Neural cell (in vitro differentiated cells): ENCODE data around the gene ABCG2. TPM values are rescaled to one million over a fixed set of nuclear protein-coding genes. Genes with fewer than 3 reads are reported as not detected.

Experiments
- H2AFZ ChIP-seq: fragments of 200-600, 300-800 bp; sonication (generic), shearing (Covaris generic); 2 replicates; pipeline ENCODE4 v1.6.0; 2014; ENCODE audit warnings: low read depth, mild to moderate bottlenecking, antibody characterized with exemption, low read length, moderate library complexity
- H3F3A ChIP-seq: fragments of 200-600 bp; shearing (Covaris generic); 2 replicates; pipeline ENCODE4 v1.6.1; 2016; ENCODE audit warnings: mild to moderate bottlenecking, moderate library complexity, mixed read lengths, antibody characterized with exemption, low read length; ENCODE audit not compliant: insufficient read depth, poor library complexity, severe bottlenecking
- H3K27ac ChIP-seq: fragments of 200-600, 300-800 bp; sonication (generic), shearing (Covaris generic); 2 replicates; pipeline ENCODE4 v1.5.1; 2014; ENCODE audit warnings: mild to moderate bottlenecking, low read length, moderate library complexity
- H3K27me3 ChIP-seq: fragments of 300-800, 200-600 bp; sonication (generic), shearing (Covaris generic); 2 replicates; pipeline ENCODE4 v1.6.0; 2014; ENCODE audit warnings: mild to moderate bottlenecking, low read depth, low read length, moderate library complexity; ENCODE audit not compliant: insufficient read depth
- H3K36me3 ChIP-seq: fragments of 300-800, 200-600 bp; sonication (generic), shearing (Covaris generic); 2 replicates; pipeline ENCODE4 v1.5.1; 2014; ENCODE audit warnings: mild to moderate bottlenecking, antibody characterized with exemption, low read length, moderate library complexity; ENCODE audit not compliant: insufficient read depth
- H3K4me2 ChIP-seq: fragments of 300-800, 200-600 bp; sonication (generic), shearing (Covaris generic); 2 replicates; pipeline ENCODE4 v1.6.0; 2014; ENCODE audit warnings: mild to moderate bottlenecking, low read length
- H3K4me3 ChIP-seq: fragments of 300-800, 200-600 bp; sonication (generic), shearing (Covaris generic); 2 replicates; pipeline ENCODE4 v1.5.1; 2014; ENCODE audit warnings: mild to moderate bottlenecking, low read length, moderate library complexity
- H3K79me2 ChIP-seq: fragments of 200-600 bp; shearing (Covaris generic); replicated peaks from 2 replicates; pipeline ENCODE4 v1.6.0; 2014; ENCODE audit warnings: mild to moderate bottlenecking, low read length, moderate library complexity; ENCODE audit not compliant: insufficient read depth
- H3K9ac ChIP-seq: fragments of 300-800, 200-600 bp; sonication (generic), shearing (Covaris generic); 2 replicates; pipeline ENCODE4 v1.6.1; 2016; ENCODE audit warnings: mild to moderate bottlenecking, low read length, mixed read lengths
- H3K9me2 ChIP-seq: fragments of 200-600 bp; shearing (Covaris generic); 2 replicates; pipeline ENCODE4 v1.6.1; 2016; ENCODE audit warnings: mild to moderate bottlenecking, low read length, mixed read lengths; ENCODE audit not compliant: insufficient read depth
- H3K9me3 ChIP-seq: fragments of 200-600, 300-800 bp; sonication (generic), shearing (Covaris generic); 2 replicates; pipeline ENCODE4 v1.6.1; 2016; ENCODE audit warnings: mild to moderate bottlenecking, mixed run types, low read length, moderate library complexity, mixed read lengths
- H4K20me1 ChIP-seq: fragments of 200-600 bp; shearing (Covaris generic); 2 replicates; pipeline ENCODE4 v1.6.1; 2016; ENCODE audit warnings: mild to moderate bottlenecking, mixed run types; ENCODE audit not compliant: insufficient read depth
- CTCF ChIP-seq: fragments of 450-650 bp; IDR thresholded peaks from 2 replicates; pipeline ENCODE4 v1.5.1; 2014; ENCODE audit warnings: antibody characterized with exemption, mild to moderate bottlenecking, moderate library complexity; ENCODE audit not compliant: poor library complexity, severe bottlenecking
- EP300 ChIP-seq: fragments of 450-650 bp; conservative IDR thresholded peaks from 2 replicates; pipeline ENCODE4 v1.6.1; 2014; ENCODE audit warnings: antibody characterized with exemption, mild to moderate bottlenecking, moderate library complexity; ENCODE audit not compliant: poor library complexity, severe bottlenecking
- EZH2 ChIP-seq: fragments of 200-600, 300-800 bp; shearing (Covaris generic), sonication (generic); IDR thresholded peaks from 2 replicates; pipeline ENCODE4 v1.6.1; 2014; ENCODE audit warnings: antibody characterized with exemption, low read length, borderline replicate concordance, mild to moderate bottlenecking; ENCODE audit not compliant: insufficient read depth, poor library complexity, severe bottlenecking
- MXI1 ChIP-seq: fragments of 450-650 bp; conservative IDR thresholded peaks from 2 replicates; pipeline ENCODE4 v1.6.1; 2014; ENCODE audit warnings: antibody characterized with exemption, mild to moderate bottlenecking; ENCODE audit not compliant: poor library complexity, severe bottlenecking
- POLR2AphosphoS5 ChIP-seq: IDR thresholded peaks from 2 replicates; pipeline ENCODE4 v1.6.1; 2012
- RAD21 ChIP-seq: fragments of 450-650 bp; conservative IDR thresholded peaks from 2 replicates; pipeline ENCODE4 v1.6.1; 2014; ENCODE audit warnings: antibody characterized with exemption, mild to moderate bottlenecking, moderate library complexity
- REST ChIP-seq: IDR thresholded peaks from 2 replicates; pipeline ENCODE4 v1.6.1; 2012; ENCODE audit warnings: borderline replicate concordance
- SMC3 ChIP-seq: fragments of 450-650 bp; conservative IDR thresholded peaks from 2 replicates; pipeline ENCODE4 v1.6.1; 2014; ENCODE audit warnings: antibody characterized with exemption, mild to moderate bottlenecking, moderate library complexity; ENCODE audit not compliant: poor library complexity
- TAF1 ChIP-seq: IDR thresholded peaks from 2 replicates; pipeline ENCODE4 v1.6.1; 2012; ENCODE audit warnings: low read depth
- polyA minus RNA-seq: library from RNA; depleted of rRNA, polyadenylated mRNA; stranded (reverse); fragments of >200 nt; gene quantifications from 2 replicates; pipeline ENCODE4 v1.2.3, GENCODE V29; 2014
- polyA plus RNA-seq: library from polyadenylated mRNA; depleted of rRNA; stranded (reverse); fragments of >200 nt; gene quantifications from 2 replicates; pipeline ENCODE4 v1.2.3, GENCODE V29; 2014

ABCG2 gene
- polyA plus RNA-seq (not detected in 2 replicates), polyA minus RNA-seq (not detected in 2 replicates)

- H3K27ac ChIP-seq, result no peak within 1 kb of the TSS
- peaks cover 28% of the 10 kb centered on the region for H3K27me3 ChIP-seq
- no peaks in the 10 kb centered on the region for H3K9me3 ChIP-seq
- H3K79me2 ChIP-seq, result no peaks in the 10 kb centered on the region
- H3K36me3 ChIP-seq, result no peaks in the 10 kb centered on the region
- no peaks in the 10 kb centered on the region for H3F3A ChIP-seq
- peak within 1 kb of the TSS; percentile 89 for H3K4me3 ChIP-seq
- peak within 1 kb of the TSS; percentile 26 for H3K9ac ChIP-seq
- peak; percentile 35 for TF ChIP-seq MXI1
- TF ChIP-seq POLR2AphosphoS5, result no peak
- H4K20me1 ChIP-seq, result no peaks in the 10 kb centered on the region
- no peaks in the 10 kb centered on the region for H3K9me2 ChIP-seq
- peak within 1 kb of the TSS; percentile 36 for H3K4me2 ChIP-seq
- H2AFZ ChIP-seq, result no peak within 1 kb of the TSS
Observed at GRCh38 chr4:88158489-88159228, at the start of gene ABCG2. Gene ABCG2 (minus strand): TSS chr4:88158639. CDS start chr4:88139995, 18,644 bp downstream.

- Histone ChIP-seq H3K4me2 (no peak overlapping the region), H2AFZ (no peak overlapping the region), H3K9me3 (no peaks in the 10 kb centered on the region), H3K9me2 (no peaks in the 10 kb centered on the region), H3K27ac (no peak overlapping the region), H3K36me3 (no peaks in the 10 kb centered on the region), H3F3A (no peaks in the 10 kb centered on the region), H3K27me3 (no peaks in the 10 kb centered on the region), H4K20me1 (no peaks in the 10 kb centered on the region), H3K9ac (no peak overlapping the region), H3K4me3 (no peak overlapping the region), H3K79me2 (no peaks in the 10 kb centered on the region)
- TF ChIP-seq REST (no peak), SMC3 (no peak), EP300 (no peak), EZH2 (no peak), POLR2AphosphoS5 (no peak), TAF1 (no peak)
Observed at GRCh38 chr4:88208156-88208555, 49.7 kb upstream of the ABCG2 start.

- no peak overlapping the region for H3K9ac ChIP-seq
- H3K4me3 ChIP-seq, result no peak overlapping the region
- H2AFZ ChIP-seq, result no peak overlapping the region
- no peaks in the 10 kb centered on the region for H4K20me1 ChIP-seq
- H3K27me3 ChIP-seq, result no peaks in the 10 kb centered on the region
- no peak overlapping the region for H3K4me2 ChIP-seq
- no peaks in the 10 kb centered on the region for H3F3A ChIP-seq
- H3K9me3 ChIP-seq, result no peaks in the 10 kb centered on the region
- H3K79me2 ChIP-seq, result no peaks in the 10 kb centered on the region
- H3K9me2 ChIP-seq, result no peaks in the 10 kb centered on the region
- no peak overlapping the region for H3K27ac ChIP-seq
- H3K36me3 ChIP-seq, result no peaks in the 10 kb centered on the region
- TF ChIP-seq REST, result no peak
- TF ChIP-seq TAF1, result no peak
- TF ChIP-seq MXI1, result no peak
- no peak for TF ChIP-seq RAD21
- TF ChIP-seq SMC3, result no peak
- TF ChIP-seq EP300, result no peak
- TF ChIP-seq CTCF, result no peak
- no peak for TF ChIP-seq EZH2
- no peak for TF ChIP-seq POLR2AphosphoS5
Observed at GRCh38 chr4:88207171-88207570, 48.7 kb upstream of the ABCG2 start.
